A673 (cell line): ENCODE data around the gene ESR1.

Source experiments
- EZH2 ChIP-seq: fragments of 200-600 bp; sonication (generic); IDR thresholded peaks from 2 replicates; pipeline ENCODE4 v1.6.1; 2017; ENCODE audit warnings: borderline replicate concordance, low read depth, mild to moderate bottlenecking, mixed read lengths, antibody characterized with exemption, low read length; ENCODE audit not compliant: poor library complexity, severe bottlenecking
- TF ChIP-seq, protein P1 (sequence below): fragments of 300-800, 200-600 bp; sonication (generic); conservative IDR thresholded peaks from 2 replicates; pipeline ENCODE4 v1.5.1; 2017; ENCODE audit warnings: low read depth, mild to moderate bottlenecking, antibody characterized with exemption, low read length, moderate library complexity, mixed read lengths

DNA sequence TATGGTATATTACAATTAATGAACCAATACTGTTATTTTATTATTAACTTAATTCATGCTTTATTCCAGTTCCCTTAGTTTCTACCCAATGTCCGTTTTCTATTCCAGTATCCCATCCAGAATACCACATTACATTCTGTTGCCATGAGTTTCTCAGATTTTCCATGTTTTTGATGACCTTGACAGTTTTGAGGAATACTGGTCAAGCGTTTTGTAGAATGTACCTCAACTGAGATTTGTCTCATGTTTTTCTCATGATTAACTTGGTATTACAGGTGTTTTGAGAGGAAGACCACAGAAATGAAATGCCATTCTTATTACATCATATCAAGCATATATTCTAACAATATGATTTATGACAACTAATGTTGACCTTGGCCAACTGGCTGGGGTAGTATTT is 23.8 kb upstream of the ESR1 start:
- TF ChIP-seq EZH2, result no peak
- TF ChIP-seq, protein P1, sequence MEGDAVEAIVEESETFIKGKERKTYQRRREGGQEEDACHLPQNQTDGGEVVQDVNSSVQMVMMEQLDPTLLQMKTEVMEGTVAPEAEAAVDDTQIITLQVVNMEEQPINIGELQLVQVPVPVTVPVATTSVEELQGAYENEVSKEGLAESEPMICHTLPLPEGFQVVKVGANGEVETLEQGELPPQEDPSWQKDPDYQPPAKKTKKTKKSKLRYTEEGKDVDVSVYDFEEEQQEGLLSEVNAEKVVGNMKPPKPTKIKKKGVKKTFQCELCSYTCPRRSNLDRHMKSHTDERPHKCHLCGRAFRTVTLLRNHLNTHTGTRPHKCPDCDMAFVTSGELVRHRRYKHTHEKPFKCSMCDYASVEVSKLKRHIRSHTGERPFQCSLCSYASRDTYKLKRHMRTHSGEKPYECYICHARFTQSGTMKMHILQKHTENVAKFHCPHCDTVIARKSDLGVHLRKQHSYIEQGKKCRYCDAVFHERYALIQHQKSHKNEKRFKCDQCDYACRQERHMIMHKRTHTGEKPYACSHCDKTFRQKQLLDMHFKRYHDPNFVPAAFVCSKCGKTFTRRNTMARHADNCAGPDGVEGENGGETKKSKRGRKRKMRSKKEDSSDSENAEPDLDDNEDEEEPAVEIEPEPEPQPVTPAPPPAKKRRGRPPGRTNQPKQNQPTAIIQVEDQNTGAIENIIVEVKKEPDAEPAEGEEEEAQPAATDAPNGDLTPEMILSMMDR, result no peak
